ENCODE measurements around the gene CCDC24. TPM values are rescaled to one million over a fixed set of nuclear protein-coding genes. Genes with fewer than 3 reads are reported as not detected.

Gene CCDC24
- total and polyA plus RNA-seq, 10 donors = 3.3 to 25.9 (median 5.6) TPM

DNA sequence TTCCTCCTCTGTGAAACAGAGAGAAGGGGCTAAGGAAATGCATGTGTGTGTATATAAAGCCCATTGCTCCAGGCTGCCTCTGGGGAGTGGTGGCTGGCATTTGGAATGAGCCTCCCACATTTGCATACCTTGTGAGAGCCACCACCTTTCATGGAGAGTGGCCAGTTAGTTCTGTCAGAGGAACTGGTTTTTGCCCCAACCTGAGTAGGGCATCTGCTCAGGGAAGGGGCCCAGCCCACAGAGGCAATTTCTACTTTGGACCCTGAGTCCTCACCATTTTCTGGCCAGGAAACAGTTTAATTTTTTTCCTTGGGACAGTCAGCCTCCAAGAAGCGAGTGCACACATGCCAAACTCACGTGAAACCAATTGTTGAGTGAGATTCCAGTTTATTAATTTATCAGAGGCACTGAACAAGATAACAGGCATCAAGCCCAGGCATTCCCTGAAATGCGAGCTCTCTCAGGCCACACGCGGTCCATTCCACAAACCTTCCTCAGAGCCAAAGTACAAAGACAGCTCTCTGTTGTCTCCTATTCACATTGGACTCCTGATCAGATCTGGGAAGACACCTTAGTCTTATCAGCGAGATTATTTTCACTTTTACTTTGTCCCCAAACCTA lies 40.9 kb downstream of the CCDC24 start:
- H3K27me3 ChIP-seq (replicated peaks in 1 of 7) = peaks cover 0 to 15% (median 0%) of the 10 kb centered on the region in 7 donors
- TF ChIP-seq POLR2AphosphoS5 (IDR thresholded peaks at IDR 0.05) (no peak), POLR2A (IDR thresholded peaks at IDR 0.05) (no peak)
- TF ChIP-seq, protein P1, sequence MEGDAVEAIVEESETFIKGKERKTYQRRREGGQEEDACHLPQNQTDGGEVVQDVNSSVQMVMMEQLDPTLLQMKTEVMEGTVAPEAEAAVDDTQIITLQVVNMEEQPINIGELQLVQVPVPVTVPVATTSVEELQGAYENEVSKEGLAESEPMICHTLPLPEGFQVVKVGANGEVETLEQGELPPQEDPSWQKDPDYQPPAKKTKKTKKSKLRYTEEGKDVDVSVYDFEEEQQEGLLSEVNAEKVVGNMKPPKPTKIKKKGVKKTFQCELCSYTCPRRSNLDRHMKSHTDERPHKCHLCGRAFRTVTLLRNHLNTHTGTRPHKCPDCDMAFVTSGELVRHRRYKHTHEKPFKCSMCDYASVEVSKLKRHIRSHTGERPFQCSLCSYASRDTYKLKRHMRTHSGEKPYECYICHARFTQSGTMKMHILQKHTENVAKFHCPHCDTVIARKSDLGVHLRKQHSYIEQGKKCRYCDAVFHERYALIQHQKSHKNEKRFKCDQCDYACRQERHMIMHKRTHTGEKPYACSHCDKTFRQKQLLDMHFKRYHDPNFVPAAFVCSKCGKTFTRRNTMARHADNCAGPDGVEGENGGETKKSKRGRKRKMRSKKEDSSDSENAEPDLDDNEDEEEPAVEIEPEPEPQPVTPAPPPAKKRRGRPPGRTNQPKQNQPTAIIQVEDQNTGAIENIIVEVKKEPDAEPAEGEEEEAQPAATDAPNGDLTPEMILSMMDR (IDR thresholded peaks at IDR 0.05 in 8 of 11, conservative IDR thresholded peaks at IDR 0.05 in 3 of 11) = no peak
- H3K9me3 ChIP-seq = no peaks in the 10 kb centered on the region
- H3K36me3 ChIP-seq = no peaks in the 10 kb centered on the region
- WGBS, 5 donors = 81 to 93% (median 89%) methylated on average over 6 of the region's 6 CpGs
- no peak for DNase-seq
- no peak overlapping the region for H3K4me3 ChIP-seq
- peaks cover 5 to 50% (median 38%) of the 10 kb centered on the region in 6 donors for H3K4me1 ChIP-seq
- H3K27ac ChIP-seq = peak overlapping the region in 1 of 8 donors; percentile 92
- intact Hi-C loops (cut with DNase I; ENCODE audit: low total_unique reads) = no loop called here

DNA sequence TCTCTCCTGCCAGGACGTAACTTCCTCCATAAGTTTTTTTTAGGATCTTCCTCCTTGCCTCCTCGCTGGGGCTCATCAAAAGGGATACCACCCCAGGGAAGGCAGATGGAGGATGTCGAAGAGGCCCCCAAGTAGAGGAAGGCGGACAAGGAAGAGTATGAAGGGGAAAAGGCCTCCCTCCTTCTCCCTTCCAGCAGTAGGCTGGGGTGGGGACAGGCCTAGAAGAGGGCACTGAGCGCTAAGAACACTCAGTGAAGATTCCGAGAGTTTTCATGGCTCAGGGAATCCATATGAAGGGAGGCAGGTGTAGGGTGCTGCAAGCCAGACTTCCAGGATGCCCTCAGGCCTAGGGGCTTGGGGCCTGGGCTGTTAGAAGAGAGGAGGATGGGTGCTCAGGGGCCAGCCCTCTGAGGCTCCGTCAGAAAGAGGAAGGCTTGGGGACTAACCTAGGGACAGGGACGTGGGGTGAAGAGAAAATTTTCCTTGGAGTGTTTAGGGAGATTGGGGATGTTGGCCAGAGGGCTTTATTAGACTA lies 41.7 kb downstream of the CCDC24 start:
- no peaks in the 10 kb centered on the region for H3K9me3 ChIP-seq
- peaks cover 0 to 15% (median 0%) of the 10 kb centered on the region in 7 donors for H3K27me3 ChIP-seq (replicated peaks in 1 of 7)
- peaks cover 5 to 50% (median 38%) of the 10 kb centered on the region in 6 donors for H3K4me1 ChIP-seq
- H3K4me3 ChIP-seq = no peak overlapping the region
- no peak overlapping the region for H3K27ac ChIP-seq
- H3K36me3 ChIP-seq = no peaks in the 10 kb centered on the region
- DNase-seq = no peak
- WGBS, 5 donors = 72 to 87% (median 81%) methylated on average over 8 of the region's 8 CpGs
- intact Hi-C loops (cut with DNase I; ENCODE audit: low total_unique reads) = no loop called here
- TF ChIP-seq POLR2AphosphoS5 (IDR thresholded peaks at IDR 0.05) (no peak), POLR2A (IDR thresholded peaks at IDR 0.05) (no peak)
- TF ChIP-seq, protein P1 (IDR thresholded peaks at IDR 0.05 in 8 of 11, conservative IDR thresholded peaks at IDR 0.05 in 3 of 11) = no peak

GRCh38 chr1:44033756-44034155 lies 42.4 kb downstream of the CCDC24 start:
- Histone ChIP-seq H3K9me3 (no peaks in the 10 kb centered on the region), H3K4me3 (no peak overlapping the region), H3K4me1 (peaks cover 5 to 50% (median 36%) of the 10 kb centered on the region in 6 donors), H3K27ac (no peak overlapping the region), H3K27me3 (replicated peaks in 1 of 7) (peaks cover 0 to 15% (median 0%) of the 10 kb centered on the region in 7 donors), H3K36me3 (no peaks in the 10 kb centered on the region)
- intact Hi-C loops (cut with DNase I; ENCODE audit: low total_unique reads) = no loop called here
- WGBS, 5 donors = 70 to 95% (median 84%) methylated on average over 6 to 8 of the region's 8 CpGs
- TF ChIP-seq, protein P1 (IDR thresholded peaks at IDR 0.05 in 8 of 11, conservative IDR thresholded peaks at IDR 0.05 in 3 of 11) = no peak
- TF ChIP-seq POLR2AphosphoS5 (IDR thresholded peaks at IDR 0.05) (no peak), POLR2A (IDR thresholded peaks at IDR 0.05) (no peak)
- no peak for DNase-seq

DNA sequence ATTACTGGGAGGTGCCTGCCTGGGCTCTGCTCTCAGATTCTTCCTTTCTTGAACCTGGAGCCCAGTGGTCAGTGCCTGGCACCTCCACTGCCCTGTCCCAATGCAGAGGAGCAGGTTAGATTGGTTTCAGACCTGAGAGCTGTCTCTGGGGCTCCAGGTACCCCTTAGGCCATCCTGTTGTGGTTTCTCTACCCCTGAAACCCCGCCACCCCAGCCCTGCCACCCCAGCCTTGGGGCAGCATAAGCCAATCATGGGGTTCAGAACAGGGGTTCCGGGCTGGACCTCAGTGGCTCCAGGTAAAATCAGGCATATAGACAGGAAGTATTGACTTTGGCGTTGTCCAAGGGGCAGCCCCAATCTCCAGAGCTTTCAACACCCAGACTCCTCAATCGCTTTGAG lies 43.0 kb downstream of the CCDC24 start:
- no peaks in the 10 kb centered on the region for H3K36me3 ChIP-seq
- H3K27ac ChIP-seq = peak overlapping the region in 1 of 8 donors; percentile 64
- TF ChIP-seq, protein P1 (IDR thresholded peaks at IDR 0.05 in 8 of 11, conservative IDR thresholded peaks at IDR 0.05 in 3 of 11) = no peak
- TF ChIP-seq POLR2A (IDR thresholded peaks at IDR 0.05) = no peak
- no peak for TF ChIP-seq POLR2AphosphoS5 (IDR thresholded peaks at IDR 0.05)
- DNase-seq = no peak
- peaks cover 0 to 15% (median 0%) of the 10 kb centered on the region in 7 donors for H3K27me3 ChIP-seq (replicated peaks in 1 of 7)
- H3K9me3 ChIP-seq = no peaks in the 10 kb centered on the region
- 92 to 95% (median 94%) methylated on average over 3 to 4 of the region's 4 CpGs for WGBS, 5 donors
- peaks cover 2 to 43% (median 30%) of the 10 kb centered on the region in 6 donors for H3K4me1 ChIP-seq
- H3K4me3 ChIP-seq = no peak overlapping the region
- intact Hi-C loops (cut with DNase I; ENCODE audit: low total_unique reads) = no loop called here
